ENCODE data around the gene KLF13.

DNA sequence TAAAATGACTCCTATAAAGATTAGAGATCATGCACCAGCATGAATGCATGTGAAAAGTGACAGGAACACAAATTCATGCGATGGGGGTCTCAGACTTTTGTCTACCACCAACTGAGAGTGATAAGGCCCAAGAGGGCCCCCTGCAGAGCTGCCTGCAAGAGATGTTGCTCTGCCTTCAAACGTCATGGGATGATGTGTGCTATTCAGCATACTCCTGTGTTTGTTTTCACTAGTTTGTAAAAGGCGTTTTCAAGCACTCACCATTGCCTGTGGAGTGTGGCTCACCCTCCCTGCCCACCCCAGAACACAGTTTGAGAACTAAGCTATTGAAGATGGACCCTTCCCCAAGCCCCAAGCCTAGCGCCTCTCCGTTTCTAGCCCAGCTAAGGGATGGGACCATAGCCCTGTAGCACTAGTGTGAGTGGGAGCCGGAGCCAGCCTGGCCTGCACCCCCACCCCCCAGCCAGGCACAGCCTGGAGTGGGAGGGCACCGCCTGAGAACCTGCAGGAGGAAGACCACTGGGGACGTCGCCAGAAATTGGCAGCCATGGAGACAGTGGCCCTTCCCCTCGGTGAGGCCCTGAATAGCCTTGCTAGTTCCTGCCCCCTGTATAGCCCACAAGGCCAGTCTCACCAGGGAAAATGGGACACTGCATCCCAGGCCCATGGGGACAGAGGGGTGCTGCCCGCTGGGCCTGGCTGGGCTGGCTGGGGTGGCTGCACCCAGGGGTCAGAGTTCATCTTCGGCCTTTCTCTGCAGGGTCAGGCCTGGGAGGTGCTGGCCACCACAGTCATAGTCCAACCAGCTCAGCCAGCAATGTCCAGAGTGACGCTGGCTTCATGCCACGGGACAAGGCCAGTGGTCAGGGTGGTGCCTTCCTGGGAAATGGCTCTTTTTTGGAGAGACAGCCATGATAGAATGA is 22.6 kb upstream of the KLF13 start:
- TF ChIP-seq, protein P1, sequence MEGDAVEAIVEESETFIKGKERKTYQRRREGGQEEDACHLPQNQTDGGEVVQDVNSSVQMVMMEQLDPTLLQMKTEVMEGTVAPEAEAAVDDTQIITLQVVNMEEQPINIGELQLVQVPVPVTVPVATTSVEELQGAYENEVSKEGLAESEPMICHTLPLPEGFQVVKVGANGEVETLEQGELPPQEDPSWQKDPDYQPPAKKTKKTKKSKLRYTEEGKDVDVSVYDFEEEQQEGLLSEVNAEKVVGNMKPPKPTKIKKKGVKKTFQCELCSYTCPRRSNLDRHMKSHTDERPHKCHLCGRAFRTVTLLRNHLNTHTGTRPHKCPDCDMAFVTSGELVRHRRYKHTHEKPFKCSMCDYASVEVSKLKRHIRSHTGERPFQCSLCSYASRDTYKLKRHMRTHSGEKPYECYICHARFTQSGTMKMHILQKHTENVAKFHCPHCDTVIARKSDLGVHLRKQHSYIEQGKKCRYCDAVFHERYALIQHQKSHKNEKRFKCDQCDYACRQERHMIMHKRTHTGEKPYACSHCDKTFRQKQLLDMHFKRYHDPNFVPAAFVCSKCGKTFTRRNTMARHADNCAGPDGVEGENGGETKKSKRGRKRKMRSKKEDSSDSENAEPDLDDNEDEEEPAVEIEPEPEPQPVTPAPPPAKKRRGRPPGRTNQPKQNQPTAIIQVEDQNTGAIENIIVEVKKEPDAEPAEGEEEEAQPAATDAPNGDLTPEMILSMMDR (IDR thresholded peaks at IDR 0.05): no peak
- TF ChIP-seq POLR2A (IDR thresholded peaks at IDR 0.05): no peak
- no peak for TF ChIP-seq POLR2AphosphoS5 (IDR thresholded peaks at IDR 0.05)

Measured in sigmoid colon (tissue), 4 donors.